Measurements from ENCODE around the gene CSNK2A1.

CSNK2A1 gene

DNA sequence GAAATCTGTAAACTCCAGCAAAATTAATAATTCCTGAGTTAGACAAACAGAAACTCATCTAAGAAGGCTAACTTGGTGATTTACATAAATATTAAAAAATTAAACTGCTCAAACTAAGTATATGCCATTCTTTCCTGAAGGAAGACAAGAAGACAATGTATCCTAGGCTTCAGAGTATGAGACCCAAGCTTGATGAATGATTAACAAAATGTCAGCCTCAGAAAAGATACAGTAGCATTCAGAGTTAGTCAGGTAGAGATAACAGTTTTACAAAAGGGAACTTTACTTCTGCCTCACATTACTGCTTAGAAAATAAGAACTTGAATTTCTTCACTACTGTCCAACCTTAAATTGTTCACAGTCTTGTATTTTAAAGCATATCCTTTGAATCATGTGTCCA lies 12.0 kb downstream of the CSNK2A1 start:
- Histone ChIP-seq H3K4me1 (ENCODE audit: low read length) (peaks cover 29% of the 10 kb centered on the region), H3K27me3 (ENCODE audit: low read depth, low read length) (no peaks in the 10 kb centered on the region), H3K4me2 (ENCODE audit: low read length) (no peak overlapping the region), H3K79me2 (ENCODE audit: low read length) (peaks cover 100% of the 10 kb centered on the region), H3K36me3 (replicated peaks; ENCODE audit: low read depth, low read length) (peaks cover 49% of the 10 kb centered on the region), H3K9ac (ENCODE audit: low read length) (no peak overlapping the region), H3K9me3 (ENCODE audit: insufficient read depth, low read length) (0 out of 2 replicates have a peak, but pooled peaks cover 5% of the 10 kb centered on the region), H3K27ac (ENCODE audit: low read length) (no peak overlapping the region), H4K20me1 (ENCODE audit: insufficient read depth, low read length) (peaks cover 96% of the 10 kb centered on the region), H3K4me3 (ENCODE audit: low read length) (no peak overlapping the region), H2AFZ (ENCODE audit: low read depth, low read length) (no peak overlapping the region)
- TF ChIP-seq, protein P1, sequence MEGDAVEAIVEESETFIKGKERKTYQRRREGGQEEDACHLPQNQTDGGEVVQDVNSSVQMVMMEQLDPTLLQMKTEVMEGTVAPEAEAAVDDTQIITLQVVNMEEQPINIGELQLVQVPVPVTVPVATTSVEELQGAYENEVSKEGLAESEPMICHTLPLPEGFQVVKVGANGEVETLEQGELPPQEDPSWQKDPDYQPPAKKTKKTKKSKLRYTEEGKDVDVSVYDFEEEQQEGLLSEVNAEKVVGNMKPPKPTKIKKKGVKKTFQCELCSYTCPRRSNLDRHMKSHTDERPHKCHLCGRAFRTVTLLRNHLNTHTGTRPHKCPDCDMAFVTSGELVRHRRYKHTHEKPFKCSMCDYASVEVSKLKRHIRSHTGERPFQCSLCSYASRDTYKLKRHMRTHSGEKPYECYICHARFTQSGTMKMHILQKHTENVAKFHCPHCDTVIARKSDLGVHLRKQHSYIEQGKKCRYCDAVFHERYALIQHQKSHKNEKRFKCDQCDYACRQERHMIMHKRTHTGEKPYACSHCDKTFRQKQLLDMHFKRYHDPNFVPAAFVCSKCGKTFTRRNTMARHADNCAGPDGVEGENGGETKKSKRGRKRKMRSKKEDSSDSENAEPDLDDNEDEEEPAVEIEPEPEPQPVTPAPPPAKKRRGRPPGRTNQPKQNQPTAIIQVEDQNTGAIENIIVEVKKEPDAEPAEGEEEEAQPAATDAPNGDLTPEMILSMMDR (IDR thresholded peaks at IDR 0.05; ENCODE audit: low read depth, low read length): no peak
- no peak for TF ChIP-seq EZH2phosphoT487 (IDR thresholded peaks at IDR 0.05; ENCODE audit: low read depth)

DNA sequence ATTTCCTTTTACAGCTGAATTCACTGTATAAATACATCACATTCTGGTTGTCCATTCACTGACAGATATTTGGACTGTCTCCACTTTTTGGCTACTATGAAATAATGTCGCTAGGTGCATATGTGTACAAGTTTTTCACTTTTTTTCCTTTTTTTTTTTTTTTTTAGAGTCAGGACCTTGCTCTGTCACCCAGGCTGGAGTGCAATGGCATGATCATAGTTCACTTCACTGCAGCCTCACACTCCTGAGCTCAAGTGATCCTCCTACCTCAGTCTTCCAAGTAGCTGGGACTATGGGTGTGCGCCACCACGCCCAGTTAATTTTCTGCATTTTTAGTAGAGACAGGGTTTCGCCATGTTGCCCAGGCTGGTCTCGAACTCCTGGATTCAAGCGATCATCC lies 13.3 kb downstream of the CSNK2A1 start:
- H3K27me3 ChIP-seq (ENCODE audit: low read depth, low read length): no peaks in the 10 kb centered on the region
- H4K20me1 ChIP-seq (ENCODE audit: insufficient read depth, low read length): peaks cover 83% of the 10 kb centered on the region
- H3K4me3 ChIP-seq (ENCODE audit: low read length): no peak overlapping the region
- H3K4me1 ChIP-seq (ENCODE audit: low read length): peaks cover 20% of the 10 kb centered on the region
- peaks cover 57% of the 10 kb centered on the region for H3K36me3 ChIP-seq (replicated peaks; ENCODE audit: low read depth, low read length)
- H3K4me2 ChIP-seq (ENCODE audit: low read length): no peak overlapping the region
- no peak overlapping the region for H3K27ac ChIP-seq (ENCODE audit: low read length)
- 0 out of 2 replicates have a peak, but pooled peaks cover 5% of the 10 kb centered on the region for H3K9me3 ChIP-seq (ENCODE audit: insufficient read depth, low read length)
- TF ChIP-seq EZH2phosphoT487 (IDR thresholded peaks at IDR 0.05; ENCODE audit: low read depth): no peak
- TF ChIP-seq, protein P1 (IDR thresholded peaks at IDR 0.05; ENCODE audit: low read depth, low read length): no peak
- H3K79me2 ChIP-seq (ENCODE audit: low read length): peaks cover 97% of the 10 kb centered on the region
- no peak overlapping the region for H2AFZ ChIP-seq (ENCODE audit: low read depth, low read length)
- no peak overlapping the region for H3K9ac ChIP-seq (ENCODE audit: low read length)

DNA sequence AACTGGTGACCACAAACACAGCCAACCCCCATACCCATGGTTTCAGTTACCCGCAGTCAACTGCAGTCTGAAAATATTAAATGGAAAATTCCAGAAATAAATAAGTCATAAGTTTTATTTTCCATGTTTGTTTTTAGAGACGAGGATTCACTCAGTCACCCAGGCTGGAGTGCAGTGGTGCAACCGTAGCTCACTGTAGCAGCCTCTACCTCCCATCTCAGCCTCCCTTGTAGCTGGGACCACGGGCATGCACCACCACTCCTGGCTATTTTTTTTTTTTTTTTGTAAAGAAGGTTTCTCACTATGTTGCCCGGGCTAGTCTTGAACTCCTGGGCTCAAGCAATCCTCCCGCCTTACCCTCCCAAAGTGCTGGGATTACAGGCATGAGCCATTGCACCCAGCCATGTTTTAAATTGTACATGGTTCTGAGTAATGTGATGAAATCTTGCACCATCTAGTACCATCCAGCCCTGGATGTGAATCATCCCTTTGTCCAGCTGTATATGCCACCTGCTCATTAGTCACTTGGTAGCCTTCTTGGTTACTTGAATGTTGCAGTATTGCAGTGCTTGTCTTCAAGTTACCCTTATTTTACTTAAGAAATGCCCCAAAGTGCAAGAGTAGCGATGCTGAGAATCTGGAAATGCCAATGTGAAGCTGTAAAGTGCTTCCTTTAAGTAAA lies 14.5 kb downstream of the CSNK2A1 start:
- H3K4me2 ChIP-seq (ENCODE audit: low read length): no peak overlapping the region
- H3K4me3 ChIP-seq (ENCODE audit: low read length): no peak overlapping the region
- peaks cover 63% of the 10 kb centered on the region for H3K36me3 ChIP-seq (replicated peaks; ENCODE audit: low read depth, low read length)
- peaks cover 76% of the 10 kb centered on the region for H4K20me1 ChIP-seq (ENCODE audit: insufficient read depth, low read length)
- TF ChIP-seq, protein P1 (IDR thresholded peaks at IDR 0.05; ENCODE audit: low read depth, low read length): no peak
- no peak for TF ChIP-seq EZH2phosphoT487 (IDR thresholded peaks at IDR 0.05; ENCODE audit: low read depth)
- H3K79me2 ChIP-seq (ENCODE audit: low read length): peaks cover 96% of the 10 kb centered on the region
- peaks cover 12% of the 10 kb centered on the region for H3K4me1 ChIP-seq (ENCODE audit: low read length)
- H3K9me3 ChIP-seq (ENCODE audit: insufficient read depth, low read length): 0 out of 2 replicates have a peak, but pooled peaks cover 5% of the 10 kb centered on the region
- no peak overlapping the region for H3K27ac ChIP-seq (ENCODE audit: low read length)
- no peak overlapping the region for H2AFZ ChIP-seq (ENCODE audit: low read depth, low read length)
- no peaks in the 10 kb centered on the region for H3K27me3 ChIP-seq (ENCODE audit: low read depth, low read length)
- no peak overlapping the region for H3K9ac ChIP-seq (ENCODE audit: low read length)

DNA sequence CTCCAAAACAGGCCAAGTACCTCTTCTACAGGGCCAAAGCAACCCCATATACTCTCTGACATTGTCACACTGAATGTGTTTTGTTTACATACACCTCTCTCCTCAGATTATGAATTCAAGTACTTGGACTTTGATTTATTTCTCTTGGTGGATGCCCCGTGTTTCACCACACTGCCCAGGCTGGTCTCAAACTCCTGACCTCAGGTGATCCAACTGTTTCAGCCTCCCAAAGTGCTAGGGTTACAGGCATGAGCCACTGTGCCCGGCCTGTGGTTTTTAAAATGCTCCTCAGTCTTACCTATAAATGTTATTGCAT lies 16.1 kb downstream of the CSNK2A1 start:
- H3K4me3 ChIP-seq (ENCODE audit: low read length): no peak overlapping the region
- H3K9ac ChIP-seq (ENCODE audit: low read length): no peak overlapping the region
- peaks cover 6% of the 10 kb centered on the region for H3K4me1 ChIP-seq (ENCODE audit: low read length)
- no peak for TF ChIP-seq EZH2phosphoT487 (IDR thresholded peaks at IDR 0.05; ENCODE audit: low read depth)
- TF ChIP-seq, protein P1 (IDR thresholded peaks at IDR 0.05; ENCODE audit: low read depth, low read length): no peak
- H4K20me1 ChIP-seq (ENCODE audit: insufficient read depth, low read length): peaks cover 70% of the 10 kb centered on the region
- no peaks in the 10 kb centered on the region for H3K27me3 ChIP-seq (ENCODE audit: low read depth, low read length)
- H2AFZ ChIP-seq (ENCODE audit: low read depth, low read length): no peak overlapping the region
- H3K27ac ChIP-seq (ENCODE audit: low read length): no peak overlapping the region
- no peak overlapping the region for H3K4me2 ChIP-seq (ENCODE audit: low read length)
- peaks cover 68% of the 10 kb centered on the region for H3K36me3 ChIP-seq (replicated peaks; ENCODE audit: low read depth, low read length)
- H3K79me2 ChIP-seq (ENCODE audit: low read length): peaks cover 96% of the 10 kb centered on the region
- H3K9me3 ChIP-seq (ENCODE audit: insufficient read depth, low read length): 0 out of 2 replicates have a peak, but pooled peaks cover 5% of the 10 kb centered on the region
